Measurements from ENCODE around the gene PRSS36.
A peak's percentile ranks its signal among the peaks of the same experiment; 100 is the strongest.

The PRSS36 gene

GRCh38 chr16:31127182-31127581, 22.7 kb downstream of the PRSS36 start:
- no peak overlapping the region for H3K4me3 Mint-ChIP-seq
- no peak overlapping the region for H3K27ac Mint-ChIP-seq
- H3K4me1 Mint-ChIP-seq = peaks cover 11% of the 10 kb centered on the region
- H3K36me3 Mint-ChIP-seq = peaks cover 9% of the 10 kb centered on the region
- no peaks in the 10 kb centered on the region for H3K9me3 Mint-ChIP-seq
- H3K27me3 Mint-ChIP-seq = no peaks in the 10 kb centered on the region

GRCh38 chr16:31125844-31126243, 24.0 kb downstream of the PRSS36 start:
- no peaks in the 10 kb centered on the region for H3K27me3 Mint-ChIP-seq

GRCh38 chr16:31120129-31120528, 29.7 kb downstream of the PRSS36 start:
- no peak overlapping the region for H3K27ac Mint-ChIP-seq
- H3K4me1 Mint-ChIP-seq = peaks cover 13% of the 10 kb centered on the region
- no peaks in the 10 kb centered on the region for H3K9me3 Mint-ChIP-seq
- peaks cover 3% of the 10 kb centered on the region for H3K36me3 Mint-ChIP-seq
- no peaks in the 10 kb centered on the region for H3K27me3 Mint-ChIP-seq
- no peak overlapping the region for H3K4me3 Mint-ChIP-seq

More at GRCh38 chr16:31125844-31126243, 24.0 kb downstream of the PRSS36 start:
- H3K27ac Mint-ChIP-seq = no peak overlapping the region
- H3K4me3 Mint-ChIP-seq = no peak overlapping the region
- no peaks in the 10 kb centered on the region for H3K9me3 Mint-ChIP-seq
- peaks cover 9% of the 10 kb centered on the region for H3K36me3 Mint-ChIP-seq
- peaks cover 11% of the 10 kb centered on the region for H3K4me1 Mint-ChIP-seq

DNA sequence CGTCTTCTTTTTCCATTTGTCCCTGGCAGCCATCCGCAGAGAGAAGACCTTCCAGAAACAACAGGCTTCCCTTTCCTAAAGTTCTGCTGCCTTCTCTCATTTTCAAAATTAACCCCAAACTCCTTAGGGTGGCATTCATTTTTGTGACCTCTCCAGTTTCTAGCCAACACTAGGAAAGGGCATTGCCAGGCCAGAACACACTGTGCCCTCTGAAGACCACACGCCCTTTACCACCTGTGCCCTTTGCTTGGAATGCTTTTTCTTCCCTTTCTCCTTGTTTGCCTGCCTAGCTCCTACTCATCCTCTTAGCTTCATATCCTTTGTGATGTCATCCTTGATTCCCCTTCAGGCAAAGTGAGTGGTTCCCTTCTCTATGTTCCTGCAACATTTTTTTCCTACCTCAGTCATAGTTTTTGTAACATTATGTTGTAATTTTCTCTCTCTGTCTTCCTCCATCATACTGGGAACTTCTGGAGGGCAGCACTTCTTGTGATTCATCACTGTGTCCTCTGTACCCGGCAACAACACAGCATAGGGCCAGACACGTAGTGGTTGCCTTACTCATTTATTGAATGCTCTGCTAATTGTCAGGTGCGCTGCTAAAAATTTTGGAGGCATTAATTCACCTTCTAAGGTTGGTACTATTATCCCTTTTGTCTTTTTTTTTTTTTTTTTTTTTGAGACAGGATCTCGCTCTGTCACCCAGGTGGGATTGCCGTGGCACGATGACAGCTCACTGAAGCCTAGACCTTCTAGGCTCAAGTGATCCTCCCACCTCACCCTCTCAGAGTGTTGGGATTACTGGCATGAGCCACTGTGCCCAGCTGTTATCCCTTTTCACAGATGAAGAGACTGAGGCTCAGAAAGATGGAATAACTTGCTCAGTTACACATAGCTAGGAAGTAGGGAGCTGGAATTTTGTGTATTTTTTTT, 31.4 kb downstream of the PRSS36 start:
- Mint-ChIP-seq H3K36me3 (no peaks in the 10 kb centered on the region), H3K9me3 (no peaks in the 10 kb centered on the region), H3K27me3 (no peaks in the 10 kb centered on the region), H3K4me3 (peak overlapping the region; percentile 94), H3K27ac (peak overlapping the region; percentile 95), H3K4me1 (peaks cover 13% of the 10 kb centered on the region)

GRCh38 chr16:31117384-31118222, 32.3 kb downstream of the PRSS36 start, which contains the start of gene KAT8:
TSS of gene KAT8 (plus strand) at chr16:31117664. CDS start at chr16:31117682, 18 bp downstream.
- Mint-ChIP-seq H3K4me3 (peak within 1 kb of the TSS; percentile 94), H3K9me3 (no peaks in the 10 kb centered on the region), H3K36me3 (no peaks in the 10 kb centered on the region), H3K27ac (peak within 1 kb of the TSS; percentile 95), H3K27me3 (no peaks in the 10 kb centered on the region), H3K4me1 (peaks cover 13% of the 10 kb centered on the region)

DNA sequence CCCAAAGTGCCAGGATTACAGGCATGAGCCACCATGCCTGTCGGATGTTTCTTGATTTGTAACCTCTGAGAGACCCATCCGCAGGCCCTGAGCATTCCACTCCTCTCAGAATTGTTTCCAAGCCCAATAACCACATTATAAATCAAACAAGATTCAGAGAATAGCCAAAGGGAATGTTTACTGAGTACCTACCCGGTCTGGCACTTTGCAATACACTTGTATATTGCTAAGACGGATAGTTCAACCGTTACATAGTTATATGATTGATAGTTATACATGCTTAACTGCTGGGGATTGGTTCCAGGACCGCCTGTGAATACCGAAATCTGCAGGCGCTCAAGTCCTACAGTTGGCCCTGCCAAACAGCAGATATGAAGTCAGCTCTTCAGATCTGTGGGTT, 35.4 kb downstream of the PRSS36 start:
- H3K27me3 Mint-ChIP-seq = no peaks in the 10 kb centered on the region
- H3K27ac Mint-ChIP-seq = no peak overlapping the region
- H3K9me3 Mint-ChIP-seq = no peaks in the 10 kb centered on the region
- H3K4me3 Mint-ChIP-seq = no peak overlapping the region
- H3K4me1 Mint-ChIP-seq = peaks cover 16% of the 10 kb centered on the region
- H3K36me3 Mint-ChIP-seq = no peaks in the 10 kb centered on the region

GRCh38 chr16:31113121-31114120, 36.4 kb downstream of the PRSS36 start:
- Mint-ChIP-seq H3K27me3 (no peaks in the 10 kb centered on the region), H3K4me3 (no peak overlapping the region), H3K36me3 (no peaks in the 10 kb centered on the region), H3K27ac (no peak overlapping the region), H3K4me1 (peaks cover 12% of the 10 kb centered on the region), H3K9me3 (no peaks in the 10 kb centered on the region)

GRCh38 chr16:31112711-31113110, 37.2 kb downstream of the PRSS36 start:
- Mint-ChIP-seq H3K4me3 (no peak overlapping the region), H3K36me3 (no peaks in the 10 kb centered on the region), H3K27ac (no peak overlapping the region), H3K9me3 (no peaks in the 10 kb centered on the region), H3K27me3 (no peaks in the 10 kb centered on the region), H3K4me1 (peaks cover 10% of the 10 kb centered on the region)

- H3K36me3 Mint-ChIP-seq = no peaks in the 10 kb centered on the region
- no peaks in the 10 kb centered on the region for H3K27me3 Mint-ChIP-seq
- H3K9me3 Mint-ChIP-seq = no peaks in the 10 kb centered on the region
- no peak overlapping the region for H3K27ac Mint-ChIP-seq
- H3K4me1 Mint-ChIP-seq = peaks cover 15% of the 10 kb centered on the region
- H3K4me3 Mint-ChIP-seq = no peak overlapping the region
These were observed 37.9 kb downstream of the PRSS36 start for GRCh38 chr16:31111881-31112466.

DNA sequence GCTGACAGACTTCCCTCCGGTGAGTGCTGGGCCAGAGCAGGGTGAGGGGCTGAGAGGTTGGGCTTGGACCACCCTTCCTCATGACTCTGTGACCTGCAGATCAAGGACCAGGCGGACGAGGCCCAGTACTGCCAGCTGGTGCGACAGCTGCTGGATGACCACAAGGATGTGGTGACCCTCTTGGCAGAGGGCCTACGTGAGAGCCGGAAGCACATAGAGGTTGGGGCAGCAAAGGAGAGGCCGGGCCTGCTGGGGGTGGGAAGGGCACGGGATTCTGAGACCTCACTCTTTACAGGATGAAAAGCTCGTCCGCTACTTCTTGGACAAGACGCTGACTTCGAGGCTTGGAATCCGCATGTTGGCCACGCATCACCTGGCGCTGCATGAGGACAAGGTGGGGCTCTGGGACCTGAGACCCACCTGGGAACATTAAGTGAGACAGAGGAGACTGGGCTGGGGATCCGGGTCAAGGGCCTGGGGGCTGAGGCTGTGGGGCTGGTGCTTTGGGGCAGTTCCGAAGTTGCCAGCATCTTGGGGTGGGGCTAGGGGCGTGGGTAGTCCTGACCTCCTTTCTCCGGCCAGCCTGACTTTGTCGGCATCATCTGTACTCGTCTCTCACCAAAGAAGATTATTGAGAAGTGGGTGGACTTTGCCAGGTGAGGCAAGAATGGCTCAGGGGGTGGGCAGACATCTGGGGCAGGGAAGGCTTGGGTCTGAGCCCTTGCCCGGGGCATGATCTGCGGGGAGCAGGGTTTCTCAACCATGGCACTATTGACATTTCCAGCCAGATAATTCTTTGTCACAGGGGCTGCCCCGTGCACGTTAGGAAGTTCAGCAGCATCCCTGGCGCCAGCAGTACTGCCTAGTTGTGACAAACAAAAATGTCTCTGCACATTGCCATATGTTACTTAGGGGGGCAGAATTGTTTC, 39.5 kb downstream of the PRSS36 start:
- Mint-ChIP-seq H3K27ac (peak overlapping the region; percentile 36), H3K36me3 (no peaks in the 10 kb centered on the region), H3K27me3 (no peaks in the 10 kb centered on the region), H3K9me3 (no peaks in the 10 kb centered on the region), H3K4me1 (peaks cover 19% of the 10 kb centered on the region), H3K4me3 (peak overlapping the region; percentile 35)

- H3K4me1 Mint-ChIP-seq = peaks cover 19% of the 10 kb centered on the region
- H3K9me3 Mint-ChIP-seq = no peaks in the 10 kb centered on the region
- H3K27me3 Mint-ChIP-seq = no peaks in the 10 kb centered on the region
- peak overlapping the region; percentile 68 for H3K27ac Mint-ChIP-seq
- H3K4me3 Mint-ChIP-seq = peak overlapping the region; percentile 87
- no peaks in the 10 kb centered on the region for H3K36me3 Mint-ChIP-seq
These were observed 40.2 kb downstream of the PRSS36 start for GRCh38 chr16:31109622-31110021.

DNA sequence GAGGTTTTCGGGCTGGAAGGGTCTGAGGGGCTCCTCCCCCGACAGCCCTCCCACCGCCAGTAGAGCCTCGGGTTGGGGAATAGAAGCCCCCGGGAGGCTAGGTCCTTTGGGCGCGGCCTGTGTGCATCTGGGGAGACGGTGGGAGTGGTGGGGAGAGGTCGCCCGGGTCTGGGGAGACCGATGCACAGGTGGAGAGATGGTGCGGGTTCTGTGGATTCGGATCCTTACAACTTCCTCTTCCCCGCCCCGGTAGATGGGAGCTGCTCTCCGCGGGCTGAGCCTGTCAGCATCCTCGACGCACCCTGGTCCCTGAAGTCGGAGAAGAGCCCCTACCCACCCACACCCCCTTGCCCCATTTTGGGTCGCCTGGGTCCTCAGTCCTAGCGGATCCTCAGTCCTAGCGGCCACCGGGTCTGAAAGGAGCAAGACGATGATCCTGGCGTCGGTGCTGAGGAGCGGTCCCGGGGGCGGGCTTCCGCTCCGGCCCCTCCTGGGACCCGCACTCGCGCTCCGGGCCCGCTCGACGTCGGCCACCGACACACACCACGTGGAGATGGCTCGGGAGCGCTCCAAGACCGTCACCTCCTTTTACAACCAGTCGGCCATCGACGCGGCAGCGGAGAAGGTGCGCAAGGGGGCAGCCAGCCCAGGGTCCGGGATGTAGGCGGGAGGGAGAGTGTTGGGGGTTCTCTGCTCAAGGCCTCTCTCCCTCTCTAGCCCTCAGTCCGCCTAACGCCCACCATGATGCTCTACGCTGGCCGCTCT, 40.9 kb downstream of the PRSS36 start:
- Mint-ChIP-seq H3K4me3 (peak overlapping the region; percentile 87), H3K4me1 (peaks cover 19% of the 10 kb centered on the region), H3K9me3 (no peaks in the 10 kb centered on the region), H3K27ac (no peak overlapping the region), H3K36me3 (no peaks in the 10 kb centered on the region), H3K27me3 (no peaks in the 10 kb centered on the region)
